ENCODE results near the gene TAF6.

DNA sequence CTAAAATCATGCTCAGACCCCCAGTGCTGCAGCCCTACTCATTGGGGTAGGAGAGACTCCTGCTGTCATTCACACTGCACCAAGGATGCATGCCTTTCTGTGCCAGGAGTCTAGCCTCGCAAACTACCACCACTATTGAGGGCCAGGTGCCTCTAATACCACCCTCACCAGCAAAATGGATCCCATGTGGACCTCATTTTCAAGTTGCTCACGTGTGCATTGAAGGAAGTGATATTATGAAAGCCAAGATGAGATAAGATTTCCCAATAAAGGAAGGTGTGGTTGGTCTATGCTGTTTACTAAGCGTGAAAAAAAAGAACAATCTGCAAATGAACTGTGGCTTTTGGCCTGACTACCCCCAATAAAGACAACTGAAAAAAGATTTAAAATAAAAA is 22.4 kb upstream of the TAF6 start:
- no peak for TF ChIP-seq CTCF (conservative IDR thresholded peaks at IDR 0.05 in 1 of 2, IDR thresholded peaks at IDR 0.05 in 1 of 2; ENCODE audit: low read depth in 1 of 2, low read length in 2 of 2)
- TF ChIP-seq EZH2 (IDR thresholded peaks at IDR 0.05; ENCODE audit: low read length, missing control alignments): no peak
